Stomach (tissue), 9 donors: Measurements from ENCODE around the gene TFF3. TPM values are rescaled to one million over a fixed set of nuclear protein-coding genes. Genes with fewer than 3 reads are reported as not detected.
A peak's percentile ranks its signal among the peaks of the same experiment; 100 is the strongest.

Experiments
- DNase-seq, 2 donors: peaks; one replicate each; pipeline versions ENCODE4 v3.0.0 to v3.0.0-alpha.2; 2013 to 2019
- H3K27ac ChIP-seq, 5 donors: fragments of 200-600 bp in 4 of 5; sonication (generic) in 4 of 5; one replicate each; pipeline ENCODE4 v1.5.1; 2013 to 2019; ENCODE audit warnings: mild to moderate bottlenecking in 1 of 5, moderate library complexity in 1 of 5
- H3K27me3 ChIP-seq, 3 donors: fragments of 200-600 bp; sonication (generic); one replicate each; pipeline ENCODE4 v1.5.1; 2017 to 2019; ENCODE audit warnings: mixed run types in 1 of 3
- H3K36me3 ChIP-seq, 4 donors: fragments of 200-600 bp; sonication (generic); 1 replicate in 3 of 4; 2 replicates in 1 of 4; pipeline ENCODE4 v1.5.1; 2016 to 2019
- H3K4me1 ChIP-seq, 4 donors: fragments of 200-600 bp; sonication (generic); one replicate each; pipeline ENCODE4 v1.5.1; 2016 to 2019
- H3K4me3 ChIP-seq, 4 donors: fragments of 200-600 bp; sonication (generic) in 3 of 4; one replicate each; pipeline ENCODE4 v1.5.1; 2016 to 2019; ENCODE audit warnings: mild to moderate bottlenecking in 1 of 4
- H3K9me3 ChIP-seq, 4 donors: fragments of 200-600 bp; sonication (generic); one replicate each; pipeline ENCODE4 v1.5.1; 2016 to 2019
- CTCF ChIP-seq, 7 experiments: fragments of 450-650 bp in 4 of 7; fragments of 200-600 bp in 3 of 7; sonication (generic) in 3 of 7; IDR thresholded peaks; one replicate each; pipeline ENCODE4 v1.5.1; 2016 to 2019; ENCODE audit warnings: antibody characterized with exemption in 7 of 7, control low read depth in 2 of 7, mild to moderate bottlenecking in 1 of 7
- EP300 ChIP-seq: sonication (generic); formaldehyde crosslinking; IDR thresholded peaks from one replicate; pipeline ENCODE4 v1.6.1; 2017; ENCODE audit warnings: antibody characterized with exemption
- POLR2A ChIP-seq, 4 donors: fragments of 450-650 bp; IDR thresholded peaks; one replicate each; pipeline ENCODE4 v1.6.1; 2016; ENCODE audit warnings: antibody characterized with exemption in 4 of 4, control low read depth in 2 of 4, mild to moderate bottlenecking in 1 of 4, moderate library complexity in 1 of 4
- POLR2AphosphoS5 ChIP-seq, 3 donors: sonication (generic); formaldehyde crosslinking; IDR thresholded peaks; one replicate each; pipeline ENCODE4 v1.6.1; 2016; ENCODE audit warnings: antibody characterized with exemption in 3 of 3
- WGBS, 5 donors: extraction: QIAGEN DNeasy Blood & Tissue Kit in 3 of 5; methylation state at CpG; one replicate each; pipeline versions ENCODE4 v1.1.5 to v1.1.7; 2013 to 2018; 5-methylcytosine and 5-hydroxymethylcytosine counted together
- intact Hi-C: fragments of 100-400 bp; cut with DNase I; formaldehyde crosslinking; loops from one replicate; pipeline ENCODE4 v1.15.1; 2023; ENCODE audit warnings: low total_unique reads
- polyA plus RNA-seq, 3 donors: library from polyadenylated mRNA; stranded (reverse); fragments of 200-250 nt; gene quantifications; one replicate each; pipeline ENCODE4 v1.2.3, GENCODE V29; 2013
- total RNA-seq, 5 donors: library from RNA; depleted of rRNA; stranded (reverse); fragments of >200 nt; gene quantifications; one replicate each; pipeline versions ENCODE4 v1.1.0 to v1.2.3, GENCODE V29; 2014 to 2016
- donor health status: healthy with polysubstance abuse.
- donor health status: Bipolar disorder and iron deficiency.
- donor health status: healthy.

Gene TFF3
- total and polyA plus RNA-seq, 8 donors: 2.0 to 488 (median 27.3) TPM

DNA sequence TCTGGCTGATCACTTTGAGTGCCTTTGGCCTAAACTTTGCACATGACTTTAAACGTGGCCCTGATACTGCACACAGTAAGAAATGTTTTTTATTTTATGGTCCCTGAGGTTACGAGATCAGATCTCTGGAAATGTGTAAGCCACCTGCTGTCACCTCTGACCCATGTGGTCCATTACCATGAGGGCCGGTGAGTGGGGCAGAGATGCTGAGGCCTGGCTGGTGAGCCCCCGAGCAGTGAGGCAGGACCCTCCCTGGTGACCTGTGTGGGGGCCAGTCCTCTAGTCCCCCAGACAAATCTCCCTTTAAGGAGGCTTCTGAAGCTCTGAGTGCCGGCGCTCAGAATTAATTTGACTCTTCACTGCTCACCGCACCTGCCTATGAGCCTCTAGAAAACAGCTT is 12.4 kb downstream of the TFF3 start:
- TF ChIP-seq POLR2AphosphoS5 (IDR thresholded peaks at IDR 0.05) (no peak), POLR2A (IDR thresholded peaks at IDR 0.05) (no peak), CTCF (IDR thresholded peaks at IDR 0.05) (no peak), EP300 (no peak)
- no peak for DNase-seq
- WGBS, 5 donors: 63 to 82% (median 77%) methylated on average over 7 of the region's 7 CpGs
- intact Hi-C loops: loop anchor here (10.0 kb wide), 1 partner anchor 142 kb away; no protein-coding TSS in a partner anchor
- Histone ChIP-seq H3K27me3 (peaks cover 0 to 32% (median 0%) of the 10 kb centered on the region in 3 donors), H3K4me3 (no peak overlapping the region), H3K9me3 (no peaks in the 10 kb centered on the region), H3K27ac (peak overlapping the region in 1 of 5 donors; percentile 48), H3K4me1 (peaks cover 0 to 4% (median 0%) of the 10 kb centered on the region in 4 donors), H3K36me3 (peaks cover 0 to 3% (median under 1%) of the 10 kb centered on the region in 4 donors)

GRCh38 chr21:42302076-42302650 is 13.0 kb downstream of the TFF3 start:
- TF ChIP-seq CTCF (IDR thresholded peaks at IDR 0.05): no peak
- no peak for TF ChIP-seq EP300
- no peak for TF ChIP-seq POLR2AphosphoS5 (IDR thresholded peaks at IDR 0.05)
- TF ChIP-seq POLR2A (IDR thresholded peaks at IDR 0.05): no peak
- H3K9me3 ChIP-seq: no peaks in the 10 kb centered on the region
- no peak overlapping the region for H3K4me3 ChIP-seq
- 52 to 71% (median 59%) methylated on average over 12 of the region's 12 CpGs for WGBS, 5 donors
- DNase-seq: no peak
- intact Hi-C loops: loop anchor here (10.0 kb wide), 1 partner anchor 143 kb away; no protein-coding TSS in a partner anchor
- peak overlapping the region in 3 of 5 donors; percentile 46 to 68 (median 48) for H3K27ac ChIP-seq
- peaks cover 0 to 4% (median 0%) of the 10 kb centered on the region in 4 donors for H3K4me1 ChIP-seq
- peaks cover 0 to 9% (median 6%) of the 10 kb centered on the region in 4 donors for H3K36me3 ChIP-seq
- peaks cover 0 to 26% (median 0%) of the 10 kb centered on the region in 3 donors for H3K27me3 ChIP-seq

DNA sequence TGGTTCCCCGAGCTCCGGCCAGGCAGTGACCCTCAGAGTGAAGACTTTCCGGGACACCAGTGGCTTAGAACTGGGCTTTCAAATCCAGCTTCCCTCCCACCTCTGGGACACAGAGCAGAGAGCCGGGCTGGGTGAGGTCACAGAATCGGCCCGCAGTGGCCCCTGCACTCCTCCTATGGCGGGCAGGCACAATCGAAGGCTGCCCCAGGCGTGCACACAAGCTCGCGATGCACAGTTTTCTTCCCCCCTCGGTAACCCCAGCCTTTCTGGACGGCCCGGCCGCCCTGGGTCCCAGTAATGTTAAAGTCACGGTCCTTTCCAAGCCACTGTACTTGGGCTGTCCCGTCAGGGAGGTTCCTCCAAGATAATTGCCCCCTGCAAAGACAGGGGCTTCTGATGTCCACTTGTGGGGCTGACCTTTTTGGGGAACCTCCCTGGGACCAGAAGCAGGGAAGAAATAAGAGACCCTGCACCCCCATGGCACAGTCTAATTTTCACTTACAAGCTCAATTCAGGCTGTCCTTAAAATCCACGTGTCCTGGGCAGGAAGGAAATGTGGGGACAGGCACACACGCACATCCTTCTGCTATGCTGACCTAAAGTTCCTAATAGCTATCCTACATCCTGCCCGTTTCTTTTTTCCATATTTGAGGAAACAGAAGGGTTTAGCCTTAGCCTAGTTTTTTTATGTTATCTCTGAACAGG is 13.7 kb downstream of the TFF3 start:
- Histone ChIP-seq H3K4me3 (no peak overlapping the region), H3K27ac (peak overlapping the region in 4 of 5 donors; percentile 46 to 68 (median 52)), H3K36me3 (peaks cover 0 to 15% (median 12%) of the 10 kb centered on the region in 4 donors), H3K27me3 (peaks cover 0 to 20% (median 0%) of the 10 kb centered on the region in 3 donors), H3K9me3 (no peaks in the 10 kb centered on the region), H3K4me1 (peaks cover 0 to 4% (median 0%) of the 10 kb centered on the region in 4 donors)
- 66 to 83% (median 81%) methylated on average over 10 to 20 of the region's 20 CpGs for WGBS, 5 donors
- intact Hi-C loops: loop anchor here (10.0 kb wide), 1 partner anchor 143 kb away; no protein-coding TSS in a partner anchor
- peak in 1 of 2 donors; percentile 54 for DNase-seq
- TF ChIP-seq POLR2AphosphoS5 (IDR thresholded peaks at IDR 0.05) (no peak), CTCF (IDR thresholded peaks at IDR 0.05) (no peak), POLR2A (IDR thresholded peaks at IDR 0.05) (no peak), EP300 (no peak)

GRCh38 chr21:42300956-42301355 is 14.3 kb downstream of the TFF3 start:
- no peak for TF ChIP-seq EP300
- no peak for TF ChIP-seq POLR2AphosphoS5 (IDR thresholded peaks at IDR 0.05)
- no peak for TF ChIP-seq CTCF (IDR thresholded peaks at IDR 0.05)
- no peak for TF ChIP-seq POLR2A (IDR thresholded peaks at IDR 0.05)
- DNase-seq: no peak
- Histone ChIP-seq H3K36me3 (peaks cover 0 to 21% (median 18%) of the 10 kb centered on the region in 4 donors), H3K4me1 (peaks cover 0 to 4% (median 0%) of the 10 kb centered on the region in 4 donors), H3K9me3 (no peaks in the 10 kb centered on the region), H3K4me3 (no peak overlapping the region), H3K27me3 (peaks cover 0 to 15% (median 0%) of the 10 kb centered on the region in 3 donors), H3K27ac (peak overlapping the region in 4 of 5 donors; percentile 42 to 68 (median 52))
- intact Hi-C loops: loop anchor here (10.0 kb wide), 1 partner anchor 144 kb away; no protein-coding TSS in a partner anchor
- WGBS, 5 donors: 82 to 92% (median 89%) methylated on average over 9 of the region's 9 CpGs
